Endodermal cell (in vitro differentiated cells): ENCODE measurements around the gene SF3B3. TPM values are rescaled to one million over a fixed set of nuclear protein-coding genes. Genes with fewer than 3 reads are reported as not detected.
"Not testable (repeated sequence)": the region's sequence is repeated elsewhere in the genome, so short reads cannot be mapped to it uniquely, and the experiment has no call there.

Experiments
- DNase-seq: peaks from one replicate; pipeline ENCODE4 v3.0.0-alpha.2; 2017
- H3K27ac ChIP-seq: 2 replicates; pipeline ENCODE4 v1.5.1; 2013; ENCODE audit warnings: mild to moderate bottlenecking, low read depth, low read length, moderate library complexity
- H3K27me3 ChIP-seq: 2 replicates; pipeline ENCODE4 v1.6.1; 2013; ENCODE audit warnings: mild to moderate bottlenecking, low read length, moderate library complexity; ENCODE audit not compliant: insufficient read depth, control insufficient read depth, poor library complexity, severe bottlenecking
- H3K36me3 ChIP-seq: 2 replicates; pipeline ENCODE4 v1.7.0; 2013; ENCODE audit warnings: mild to moderate bottlenecking, low read length, moderate library complexity; ENCODE audit not compliant: control insufficient read depth, insufficient read depth
- H3K4me1 ChIP-seq: one replicate; pipeline ENCODE4 v1.7.0; 2013; ENCODE audit warnings: low read length; ENCODE audit not compliant: control insufficient read depth, insufficient read depth
- H3K4me3 ChIP-seq: 2 replicates; pipeline ENCODE4 v1.5.1; 2013; ENCODE audit warnings: mild to moderate bottlenecking, low read length, moderate library complexity
- H3K9ac ChIP-seq: 2 replicates; pipeline ENCODE4 v1.6.1; 2013; ENCODE audit warnings: mild to moderate bottlenecking, low read length, moderate library complexity; ENCODE audit not compliant: poor library complexity, severe bottlenecking; ENCODE audit errors: extremely low read depth
- H3K9me3 ChIP-seq: 2 replicates; pipeline ENCODE4 v1.6.1; 2013; ENCODE audit warnings: mild to moderate bottlenecking, low read length, moderate library complexity; ENCODE audit not compliant: control insufficient read depth
- H3K27ac Mint-ChIP-seq: 2 replicates; pipeline ENCODE4 v1.8.0; 2020; ENCODE audit warnings: mixed read lengths
- H3K27me3 Mint-ChIP-seq: 2 replicates; pipeline ENCODE4 v1.8.0; 2021; ENCODE audit warnings: mild to moderate bottlenecking, mixed read lengths; ENCODE audit not compliant: insufficient read depth
- H3K36me3 Mint-ChIP-seq: 2 replicates; pipeline ENCODE4 v1.8.0; 2020; ENCODE audit warnings: low read depth, mixed read lengths
- H3K4me1 Mint-ChIP-seq: 2 replicates; pipeline ENCODE4 v1.8.0; 2020; ENCODE audit warnings: mixed read lengths
- H3K4me3 Mint-ChIP-seq: 2 replicates; pipeline ENCODE4 v1.8.0; 2020; ENCODE audit warnings: mild to moderate bottlenecking, moderate library complexity, mixed read lengths
- H3K9me3 Mint-ChIP-seq: 2 replicates; pipeline ENCODE4 v1.8.0; 2020; ENCODE audit warnings: mild to moderate bottlenecking, mixed read lengths
- CTCF ChIP-seq: fragments of 200-600 bp; sonication (generic); conservative IDR thresholded peaks from 2 replicates; pipeline ENCODE4 v1.5.0; 2021; ENCODE audit warnings: antibody characterized with exemption, mild to moderate bottlenecking
- WGBS, 2 experiments: methylation state at CpG; one replicate each; pipeline versions ENCODE4 v1.1.5 to v1.1.7; 2013; ENCODE audit warnings: missing lambda C conversion rate in 2 of 2, mixed read lengths in 1 of 2; ENCODE audit not compliant: insufficient coverage in 1 of 2, insufficient read length in 1 of 2; 5-methylcytosine and 5-hydroxymethylcytosine counted together
- total RNA-seq, 2 donors: library from RNA; stranded (reverse); fragmentation: NEBNext Ultra II Directional in 1 of 2; extraction: Animal tissue kit (Norgen Biotek cat#: 25700) in 1 of 2; gene quantifications; 2 replicates in 1 of 2; 3 replicates in 1 of 2; pipeline ENCODE4 v1.2.1, GENCODE V29; 2021

SF3B3 gene
- total RNA-seq, 2 donors from 2014 or later, result 479 to 484 TPM

DNA sequence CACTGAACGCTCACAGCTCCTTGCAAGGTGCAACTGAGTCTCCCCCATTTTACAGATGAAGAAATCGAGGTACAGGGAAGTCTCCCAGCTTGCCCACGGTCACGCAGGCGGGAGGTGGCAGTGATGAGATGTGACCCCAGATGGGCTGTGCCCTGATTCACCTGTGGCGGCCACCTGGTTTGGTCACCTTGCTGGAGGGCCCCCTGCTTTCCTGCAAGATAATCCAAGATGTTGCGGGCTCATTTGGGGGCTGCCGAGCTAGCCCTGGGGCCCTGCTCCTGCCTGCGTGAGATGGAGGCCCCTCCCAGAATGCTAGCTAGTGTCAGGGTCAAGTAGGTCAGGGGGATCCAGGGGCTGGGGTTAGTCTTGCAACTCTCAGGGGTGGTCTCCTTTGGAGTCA is 63.1 kb downstream of the SF3B3 start:
- H3K4me1 Mint-ChIP-seq, result peaks cover 8% of the 10 kb centered on the region
- Histone ChIP-seq H3K4me3 (no peak overlapping the region), H3K27ac (no peak overlapping the region), H3K9ac (no peak overlapping the region), H3K4me1 (no peaks in the 10 kb centered on the region), H3K36me3 (no peaks in the 10 kb centered on the region), H3K27me3 (no peaks in the 10 kb centered on the region), H3K9me3 (no peaks in the 10 kb centered on the region)
- no peak overlapping the region for H3K4me3 Mint-ChIP-seq
- WGBS, 2 experiments, result 95 to 98% methylated on average over 6 to 9 of the region's 9 CpGs
- no peaks in the 10 kb centered on the region for H3K9me3 Mint-ChIP-seq
- TF ChIP-seq CTCF, result no peak
- DNase-seq, result no peak
- H3K27me3 Mint-ChIP-seq, result peaks cover 1% of the 10 kb centered on the region
- no peak overlapping the region for H3K27ac Mint-ChIP-seq
- no peaks in the 10 kb centered on the region for H3K36me3 Mint-ChIP-seq

GRCh38 chr16:70588565-70588964 is 64.9 kb downstream of the SF3B3 start:
- 91 to 100% methylated on average over 4 of the region's 4 CpGs for WGBS, 2 experiments
- TF ChIP-seq CTCF, result no peak
- no peak overlapping the region for H3K9ac ChIP-seq

DNA sequence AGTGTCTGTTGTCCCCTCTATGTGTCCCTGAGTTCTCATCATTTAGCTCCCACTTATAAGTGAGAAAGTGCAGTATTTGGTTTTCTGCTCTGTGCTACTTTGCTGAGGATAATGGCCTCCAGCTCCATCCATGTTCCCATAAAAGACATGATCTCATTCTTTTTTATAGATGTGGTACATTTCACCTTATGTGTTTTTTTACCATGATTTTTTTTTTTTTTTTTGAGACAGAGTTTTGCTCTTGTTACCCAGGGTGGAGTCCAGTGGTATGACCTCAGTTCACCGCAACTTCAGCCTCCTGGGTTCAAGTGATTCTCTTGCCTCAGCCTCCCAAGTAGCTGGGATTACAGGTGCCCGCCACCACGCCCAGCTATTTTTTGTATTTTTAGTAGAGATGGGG is 65.8 kb downstream of the SF3B3 start:
- H3K27ac Mint-ChIP-seq, H3K27ac ChIP-seq, H3K9ac ChIP-seq, H3K4me3 ChIP-seq, H3K36me3 Mint-ChIP-seq, H3K27me3 ChIP-seq, H3K9me3 Mint-ChIP-seq, H3K36me3 ChIP-seq, H3K27me3 Mint-ChIP-seq, H3K9me3 ChIP-seq, H3K4me1 ChIP-seq, H3K4me1 Mint-ChIP-seq, H3K4me3 Mint-ChIP-seq, DNase-seq: not testable (repeated sequence)
- WGBS, 2 experiments, result 97% methylated on average over 2 of the region's 3 CpGs; no CpG with 5 or more reads in 1 of the 2 experiments

More at GRCh38 chr16:70588565-70588964, 64.9 kb downstream of the SF3B3 start:
- Mint-ChIP-seq H3K9me3 (no peaks in the 10 kb centered on the region), H3K4me1 (peaks cover 6% of the 10 kb centered on the region), H3K27ac (no peak overlapping the region), H3K27me3 (peaks cover 1% of the 10 kb centered on the region), H3K36me3 (no peaks in the 10 kb centered on the region), H3K4me3 (no peak overlapping the region)
- Histone ChIP-seq H3K4me1 (no peaks in the 10 kb centered on the region), H3K9me3 (no peaks in the 10 kb centered on the region), H3K27me3 (no peaks in the 10 kb centered on the region), H3K36me3 (no peaks in the 10 kb centered on the region), H3K27ac (no peak overlapping the region), H3K4me3 (no peak overlapping the region)
- no peak for DNase-seq

DNA sequence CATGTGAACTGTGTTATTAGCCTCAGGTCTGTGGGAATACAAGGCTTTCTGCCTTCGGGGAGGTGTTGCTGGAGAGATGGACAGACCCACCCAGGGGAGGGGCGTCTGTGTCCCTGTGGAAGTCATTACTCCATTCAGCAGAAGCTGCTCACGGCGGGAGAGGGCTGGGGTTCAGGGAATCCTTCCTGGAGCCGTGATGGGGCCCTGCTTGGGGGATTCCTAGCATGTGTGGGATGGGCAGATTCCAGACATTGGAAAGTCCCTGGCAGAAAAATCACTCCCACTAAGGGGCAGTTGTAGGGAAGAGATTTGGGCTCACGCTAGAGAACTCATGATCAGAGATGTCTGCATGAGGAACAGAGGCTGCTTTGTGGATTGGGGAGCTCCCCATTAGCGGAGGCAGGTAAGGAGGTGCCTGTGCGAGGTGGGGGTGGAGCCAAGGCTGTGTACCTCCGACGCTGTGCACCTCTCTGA is 66.4 kb downstream of the SF3B3 start:
- DNase-seq, result no peak
- Mint-ChIP-seq H3K27me3 (no peaks in the 10 kb centered on the region), H3K36me3 (no peaks in the 10 kb centered on the region), H3K4me1 (peaks cover 6% of the 10 kb centered on the region), H3K27ac (no peak overlapping the region), H3K9me3 (no peaks in the 10 kb centered on the region), H3K4me3 (no peak overlapping the region)
- 77 to 82% methylated on average over 5 to 10 of the region's 10 CpGs for WGBS, 2 experiments
- Histone ChIP-seq H3K9me3 (no peaks in the 10 kb centered on the region), H3K27ac (no peak overlapping the region), H3K4me1 (no peaks in the 10 kb centered on the region), H3K4me3 (no peak overlapping the region), H3K9ac (no peak overlapping the region), H3K36me3 (no peaks in the 10 kb centered on the region), H3K27me3 (no peaks in the 10 kb centered on the region)
- TF ChIP-seq CTCF, result no peak
